ENCODE data around the gene PARVA. TPM values are rescaled to one million over a fixed set of nuclear protein-coding genes. Genes with fewer than 3 reads are reported as not detected.

Gene PARVA
- total and polyA plus RNA-seq, 2 of the 8 experiments (the other 6 are each of a cell fraction or from before 2014, with no cell fraction given): 3.1 to 13.5 TPM

DNA sequence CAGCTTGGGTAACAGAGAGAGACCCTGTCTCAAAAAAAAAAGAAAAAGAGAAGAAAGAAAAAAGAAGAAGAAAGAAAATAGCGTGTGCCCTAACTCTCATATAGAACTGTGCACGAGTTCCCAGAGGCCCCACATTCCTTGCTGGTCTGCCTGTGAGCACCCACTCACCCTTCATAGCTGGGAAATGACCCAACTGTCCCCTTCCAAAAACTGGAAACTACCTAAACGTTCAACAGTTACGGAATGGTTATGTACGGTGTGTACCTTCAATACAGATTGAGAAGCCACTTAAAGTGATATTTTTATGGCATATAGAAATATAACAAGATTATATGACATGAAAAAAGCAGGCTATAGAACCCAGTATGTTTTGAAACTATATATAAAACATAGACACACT lies 82.0 kb downstream of the PARVA start:
- no peak for FAIRE-seq
- no peaks in the 10 kb centered on the region for H3K79me2 ChIP-seq (ENCODE audit: control insufficient read depth in 1 of 2, insufficient read depth in 2 of 2, low read length in 2 of 2)

More for the DNA sequence above, 82.0 kb downstream of the PARVA start:
- Histone ChIP-seq H2BK12ac (ENCODE audit: low read depth, low read length) (no peak overlapping the region), H4K20me1 (replicated peaks in 1 of 2; ENCODE audit: control insufficient read depth in 1 of 2, insufficient read depth in 2 of 2, low read length in 2 of 2) (no peaks in the 10 kb centered on the region), H3K18ac (ENCODE audit: extremely low read depth, low read length) (no peak overlapping the region), H2AK5ac (ENCODE audit: low read depth, low read length) (no peak overlapping the region), H2BK5ac (ENCODE audit: low read depth, low read length) (no peak overlapping the region), H3K56ac (replicated peaks; ENCODE audit: insufficient read length, low read depth, low read length) (no peak overlapping the region), H2BK120ac (replicated peaks; ENCODE audit: low read depth, low read length) (no peak overlapping the region), H2AFZ (ENCODE audit: low read length) (no peak overlapping the region), H4K91ac (replicated peaks; ENCODE audit: insufficient read length, low read length) (no peak overlapping the region), H3K23ac (ENCODE audit: insufficient read length) (no peak overlapping the region), H3K9me3 (ENCODE audit: insufficient read depth in 2 of 2, low read depth in 1 of 2, low read length in 1 of 2) (peaks cover 0 to 4% of the 10 kb centered on the region in 2 experiments; a peak in 1 of 4 replicates), H4K8ac (ENCODE audit: extremely low read depth, insufficient read depth, low read length) (no peak overlapping the region), H2BK20ac (ENCODE audit: low read length) (no peak overlapping the region), H3K27ac (ENCODE audit: low read depth, low read length) (no peak overlapping the region), H2BK15ac (ENCODE audit: low read length) (no peak overlapping the region), H3K9ac (replicated peaks in 1 of 4; ENCODE audit: extremely low read depth in 1 of 4, low read depth in 3 of 4, low read length in 3 of 4) (no peak overlapping the region), H3K79me1 (ENCODE audit: low read depth, low read length) (no peaks in the 10 kb centered on the region), H3K4me1 (replicated peaks in 1 of 4; ENCODE audit: control insufficient read depth in 3 of 4, insufficient read depth in 4 of 4, low read length in 3 of 4) (no peaks in the 10 kb centered on the region), H3K36me3 (ENCODE audit: control insufficient read depth in 2 of 4, insufficient read depth in 4 of 4, low read length in 3 of 4) (no peaks in the 10 kb centered on the region), H3K23me2 (ENCODE audit: low read depth, low read length) (no peaks in the 10 kb centered on the region), H3K14ac (ENCODE audit: insufficient read length) (no peak overlapping the region), H3K4me2 (ENCODE audit: insufficient read depth in 1 of 2, low read depth in 2 of 2, low read length in 2 of 2) (no peak overlapping the region), H3K4me3 (ENCODE audit: extremely low read depth in 1 of 4, insufficient read depth in 2 of 4, low read depth in 3 of 4, low read length in 4 of 4) (no peak overlapping the region), H3K4ac (replicated peaks; ENCODE audit: insufficient read length, low read depth, low read length) (no peak overlapping the region), H4K5ac (ENCODE audit: insufficient read length, low read depth, low read length) (no peak overlapping the region), H3K27me3 (replicated peaks in 1 of 4; ENCODE audit: control insufficient read depth in 3 of 4, extremely low read depth in 1 of 4, insufficient read depth in 3 of 4, low read length in 3 of 4) (peaks cover 0 to 3% (median 0%) of the 10 kb centered on the region in 4 experiments; a peak in 1 of 7 replicates)
- 83% methylated on average over 5 of the region's 5 CpGs; no CpG with 5 or more reads in 1 of the 2 experiments for WGBS, 2 experiments (ENCODE audit: extremely low coverage in 1 of 2, insufficient coverage in 1 of 2, insufficient read length in 1 of 2, insufficient replicate concordance in 2 of 2, low coverage in 1 of 2, low lambda C conversion rate in 2 of 2, missing lambda C conversion rate in 1 of 2)
- POLR2A ChIA-PET (ENCODE audit: partially characterized antibody): no interaction called here
- no peak for DNase-seq (ENCODE audit: low read depth in 1 of 2, low spot score in 2 of 2)
- TF ChIP-seq TCF12 (IDR thresholded peaks at IDR 0.05; ENCODE audit: low read depth, low read length): no peak
- TF ChIP-seq TAF7 (optimal IDR thresholded peaks at IDR 0.05; ENCODE audit: borderline replicate concordance, low read depth, low read length): no peak
- no peak for TF ChIP-seq TAF1 (IDR thresholded peaks at IDR 0.05; ENCODE audit: low read depth, low read length)
- no peak for TF ChIP-seq MAX (IDR thresholded peaks at IDR 0.05)
- no peak for TF ChIP-seq TBP (IDR thresholded peaks at IDR 0.05; ENCODE audit: low read depth, low read length)
- no peak for TF ChIP-seq POU5F1 (IDR thresholded peaks at IDR 0.05; ENCODE audit: low read depth, low read length)
- no peak for TF ChIP-seq GABPA (IDR thresholded peaks at IDR 0.05; ENCODE audit: borderline replicate concordance, insufficient read depth, low read length)
- CTCF ChIA-PET (ENCODE audit: partially characterized antibody): interaction anchor here (0.9 kb wide), 1 partner anchor 24 kb away, joined by 3 read pairs; no protein-coding TSS in a partner anchor

Measured in H1 (cell line).